HG03103 (cell line): ENCODE results near the gene SLC34A3.
"Not testable (repeated sequence)": the region's sequence is repeated elsewhere in the genome, so short reads cannot be mapped to it uniquely, and the experiment has no call there.

Source experiments
- ATAC-seq: cut with Tn5 transposase; IDR thresholded peaks from one replicate; pipeline ENCODE4 v1.9.1; 2021; ENCODE audit warnings: low read depth; ENCODE audit not compliant: unreplicated experiment

Gene SLC34A3

DNA sequence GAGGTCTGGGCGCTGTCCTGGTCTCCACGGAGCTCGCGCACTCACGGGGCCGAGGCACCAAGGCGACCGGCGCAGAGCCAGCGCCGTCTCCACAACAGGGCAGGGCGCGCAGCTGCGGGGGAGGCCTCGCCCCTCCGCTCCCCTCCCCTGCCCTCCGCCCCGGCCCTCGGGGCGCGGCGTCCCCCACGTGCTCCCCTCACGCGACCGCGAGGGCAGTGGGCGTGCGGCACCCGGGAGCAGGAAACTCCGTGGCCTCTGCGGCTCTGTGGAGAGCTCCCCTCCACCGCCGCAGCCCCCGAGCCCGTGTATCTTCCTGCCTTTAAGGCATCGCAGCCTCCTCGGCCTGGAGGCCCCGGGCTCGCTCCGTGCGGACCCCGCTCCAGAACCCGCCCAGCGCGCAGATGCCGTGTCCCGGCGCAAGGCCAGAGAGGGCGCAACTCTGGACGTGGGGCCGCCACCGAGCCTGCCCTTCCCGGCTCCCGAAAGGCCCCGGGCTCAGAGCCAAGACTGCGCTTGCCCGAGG, 9.7 kb downstream of the SLC34A3 start:
- peak; percentile 15 for ATAC-seq

DNA sequence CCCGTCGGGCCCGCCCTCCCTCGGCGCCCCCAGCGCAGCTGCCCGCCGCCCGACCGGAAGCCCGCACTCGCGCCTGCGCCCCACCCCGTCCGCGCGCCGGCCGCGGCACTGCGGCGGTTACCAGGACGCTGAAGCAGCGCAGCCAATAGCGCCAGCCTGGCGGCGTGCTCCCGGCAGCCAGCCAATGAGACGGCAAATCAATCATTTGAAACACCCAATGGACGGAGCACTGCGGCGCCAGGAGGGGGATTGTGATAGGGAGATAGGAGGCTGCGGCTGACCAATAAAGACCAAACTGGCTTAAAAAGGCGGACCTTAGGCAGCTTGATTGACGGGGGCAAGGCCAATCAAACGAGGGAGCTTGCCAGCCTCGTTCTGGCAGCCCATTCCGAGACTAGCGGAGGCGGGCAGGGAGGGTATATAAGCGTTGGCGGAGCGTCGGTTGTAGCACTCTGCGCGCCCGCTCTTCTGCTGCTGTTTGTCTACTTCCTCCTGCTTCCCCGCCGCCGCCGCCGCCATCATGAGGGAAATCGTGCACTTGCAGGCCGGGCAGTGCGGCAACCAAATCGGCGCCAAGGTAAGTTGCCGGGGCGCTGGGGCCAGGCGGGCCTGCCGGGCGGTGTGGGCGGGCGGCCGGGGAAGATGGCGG, 10.3 kb downstream of the SLC34A3 start, which contains the start of gene TUBB4B:
Gene TUBB4B (plus strand): TSS at position 447 of the 649 bp plus-strand sequence. CDS start 74 bp downstream, at position 521.
- ATAC-seq: peak; percentile 72

DNA sequence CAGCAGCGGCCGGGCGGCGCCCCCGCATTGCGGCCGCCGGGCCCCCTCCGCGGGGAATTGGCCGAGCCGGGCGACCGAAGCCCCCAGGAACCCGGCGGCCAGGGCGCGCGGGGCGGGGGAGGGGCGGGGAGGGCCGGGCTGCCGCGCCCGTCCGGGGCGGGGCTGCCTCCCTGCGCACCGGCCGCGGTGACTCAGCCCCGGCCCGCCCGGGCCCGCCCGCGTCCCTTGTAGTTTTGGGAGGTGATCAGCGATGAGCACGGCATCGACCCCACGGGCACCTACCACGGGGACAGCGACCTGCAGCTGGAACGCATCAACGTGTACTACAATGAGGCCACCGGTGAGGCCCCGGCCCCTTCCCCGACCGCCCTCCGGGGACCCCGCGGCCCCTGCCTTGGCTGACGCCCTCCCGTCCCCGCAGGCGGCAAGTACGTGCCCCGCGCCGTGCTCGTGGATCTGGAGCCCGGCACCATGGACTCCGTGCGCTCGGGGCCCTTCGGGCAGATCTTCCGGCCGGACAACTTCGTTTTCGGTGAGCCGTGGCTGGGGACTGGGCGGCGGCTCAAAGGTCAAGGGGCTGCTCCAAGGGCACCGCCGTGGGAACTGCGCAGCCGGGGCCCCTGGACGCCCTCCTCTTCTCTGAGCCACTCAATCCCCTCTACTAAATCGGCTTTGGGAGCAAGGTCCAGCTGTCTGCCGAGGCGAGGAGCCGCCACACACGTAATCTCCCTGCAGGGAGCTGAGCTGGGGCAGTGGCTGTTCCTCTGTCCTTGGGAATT, 11.0 kb downstream of the SLC34A3 start:
- ATAC-seq: no peak

DNA sequence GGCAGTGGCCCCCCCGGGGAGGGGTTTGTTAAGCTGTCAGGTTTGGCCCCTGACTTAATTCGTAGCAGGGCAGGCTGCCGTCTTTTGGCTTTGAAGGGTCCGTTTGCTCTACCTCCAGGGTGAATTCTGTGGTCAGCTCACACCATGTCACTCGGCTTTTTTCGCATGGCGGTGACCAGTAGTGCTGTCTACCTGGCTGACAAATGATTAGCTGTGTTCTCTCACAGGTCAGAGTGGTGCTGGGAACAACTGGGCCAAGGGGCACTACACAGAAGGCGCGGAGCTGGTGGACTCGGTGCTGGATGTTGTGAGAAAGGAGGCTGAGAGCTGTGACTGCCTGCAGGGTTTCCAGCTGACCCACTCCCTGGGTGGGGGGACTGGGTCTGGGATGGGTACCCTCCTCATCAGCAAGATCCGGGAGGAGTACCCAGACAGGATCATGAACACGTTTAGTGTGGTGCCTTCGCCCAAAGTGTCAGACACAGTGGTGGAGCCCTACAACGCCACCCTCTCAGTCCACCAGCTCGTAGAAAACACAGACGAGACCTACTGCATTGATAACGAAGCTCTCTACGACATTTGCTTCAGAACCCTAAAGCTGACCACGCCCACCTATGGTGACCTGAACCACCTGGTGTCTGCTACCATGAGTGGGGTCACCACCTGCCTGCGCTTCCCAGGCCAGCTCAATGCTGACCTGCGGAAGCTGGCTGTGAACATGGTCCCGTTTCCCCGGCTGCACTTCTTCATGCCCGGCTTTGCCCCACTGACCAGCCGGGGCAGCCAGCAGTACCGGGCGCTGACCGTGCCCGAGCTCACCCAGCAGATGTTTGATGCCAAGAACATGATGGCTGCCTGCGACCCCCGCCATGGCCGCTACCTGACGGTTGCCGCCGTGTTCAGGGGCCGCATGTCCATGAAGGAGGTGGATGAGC, 11.8 kb downstream of the SLC34A3 start:
- no peak for ATAC-seq

DNA sequence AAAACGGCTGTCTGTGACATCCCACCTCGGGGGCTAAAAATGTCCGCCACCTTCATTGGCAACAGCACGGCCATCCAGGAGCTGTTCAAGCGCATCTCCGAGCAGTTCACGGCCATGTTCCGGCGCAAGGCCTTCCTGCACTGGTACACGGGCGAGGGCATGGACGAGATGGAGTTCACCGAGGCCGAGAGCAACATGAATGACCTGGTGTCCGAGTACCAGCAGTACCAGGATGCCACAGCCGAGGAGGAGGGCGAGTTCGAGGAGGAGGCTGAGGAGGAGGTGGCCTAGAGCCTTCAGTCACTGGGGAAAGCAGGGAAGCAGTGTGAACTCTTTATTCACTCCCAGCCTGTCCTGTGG, 12.5 kb downstream of the SLC34A3 start:
- not testable (repeated sequence) for ATAC-seq

DNA sequence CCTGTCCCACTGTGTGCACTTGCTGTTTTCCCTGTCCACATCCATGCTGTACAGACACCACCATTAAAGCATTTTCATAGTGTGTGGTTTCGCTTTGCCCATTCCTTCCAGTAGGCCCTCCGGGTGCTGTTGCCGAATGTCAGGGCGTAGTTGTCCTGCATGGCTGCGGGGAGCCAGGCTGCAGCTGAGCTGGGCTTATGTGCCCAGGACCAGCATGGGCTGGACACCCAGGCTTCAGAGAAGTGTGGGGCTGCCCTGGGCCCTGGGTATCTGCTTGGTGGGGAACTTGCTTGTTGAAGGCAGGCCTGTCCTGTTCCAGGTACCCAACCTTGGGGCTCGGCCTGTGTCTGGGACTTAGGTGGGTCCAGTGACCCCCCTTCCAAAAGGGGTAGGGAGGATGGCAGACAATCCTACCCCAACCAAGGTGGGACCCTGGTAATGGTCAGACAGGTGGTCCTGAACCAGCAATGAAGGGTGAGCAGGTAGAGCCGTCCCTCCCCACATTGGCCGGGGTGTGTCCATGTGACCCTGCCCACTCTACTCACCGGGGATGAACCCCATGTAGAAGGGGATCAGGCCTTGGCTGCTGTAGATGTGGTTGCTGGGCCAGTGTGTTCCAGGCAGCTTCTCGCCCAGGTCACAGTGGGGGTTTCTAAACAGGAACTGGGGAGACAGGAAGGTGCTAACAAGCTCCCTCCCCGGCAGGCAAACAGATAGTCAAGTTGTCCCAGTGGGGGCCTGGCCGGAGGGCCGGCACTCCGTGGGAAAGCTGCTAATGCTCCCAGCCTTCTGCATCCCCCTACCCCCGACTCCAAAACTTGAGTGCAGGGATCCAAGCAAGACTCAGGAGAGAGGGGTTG, 13.2 kb downstream of the SLC34A3 start:
- no peak for ATAC-seq

DNA sequence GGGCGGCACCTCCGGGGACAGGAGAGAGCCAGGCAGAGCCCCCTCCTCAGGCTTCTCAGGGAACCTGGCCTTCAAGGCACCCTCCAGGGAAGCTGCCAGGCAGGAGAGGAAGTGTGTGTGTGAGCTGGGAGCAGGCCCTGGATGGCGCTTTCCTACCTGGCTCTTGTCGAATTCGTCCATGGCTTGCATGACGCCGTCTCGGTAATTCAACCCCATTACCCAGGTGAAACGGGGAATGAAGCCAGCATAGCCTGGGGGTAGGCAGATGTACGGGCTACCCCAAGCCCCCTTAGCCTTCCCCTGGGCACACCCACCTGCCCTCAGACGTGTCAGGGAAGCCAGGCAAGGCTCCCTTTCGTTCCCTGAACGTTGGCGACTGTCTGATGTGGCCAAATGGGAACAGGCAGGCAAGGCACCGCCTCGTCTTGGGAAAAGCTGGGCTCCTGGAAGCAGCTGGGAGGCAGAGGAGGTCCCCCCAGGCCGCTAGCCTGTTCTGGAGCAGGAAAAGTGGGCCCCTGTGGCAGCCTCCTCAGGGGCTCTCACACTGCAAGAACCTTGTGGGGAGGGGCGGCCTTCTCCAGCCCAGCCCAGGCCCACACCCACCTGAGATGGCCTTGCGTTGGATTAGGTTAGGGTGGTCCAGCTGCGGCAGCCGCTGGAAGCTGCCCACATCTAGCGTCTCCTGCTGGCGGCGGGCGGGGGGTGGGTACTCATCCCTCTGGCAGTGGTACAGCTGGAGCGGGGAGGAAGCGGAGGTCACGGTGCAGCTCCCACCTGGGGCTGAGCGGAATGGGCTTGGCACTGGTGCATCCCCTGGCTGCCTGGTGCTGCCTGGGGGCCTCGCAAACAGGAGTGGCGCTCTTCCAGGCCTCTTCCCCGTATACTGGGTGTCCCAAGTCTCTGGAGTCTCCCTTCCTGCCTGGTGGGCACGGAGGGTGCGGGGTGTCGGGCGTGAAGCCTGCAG, 14.1 kb downstream of the SLC34A3 start:
- ATAC-seq: no peak

DNA sequence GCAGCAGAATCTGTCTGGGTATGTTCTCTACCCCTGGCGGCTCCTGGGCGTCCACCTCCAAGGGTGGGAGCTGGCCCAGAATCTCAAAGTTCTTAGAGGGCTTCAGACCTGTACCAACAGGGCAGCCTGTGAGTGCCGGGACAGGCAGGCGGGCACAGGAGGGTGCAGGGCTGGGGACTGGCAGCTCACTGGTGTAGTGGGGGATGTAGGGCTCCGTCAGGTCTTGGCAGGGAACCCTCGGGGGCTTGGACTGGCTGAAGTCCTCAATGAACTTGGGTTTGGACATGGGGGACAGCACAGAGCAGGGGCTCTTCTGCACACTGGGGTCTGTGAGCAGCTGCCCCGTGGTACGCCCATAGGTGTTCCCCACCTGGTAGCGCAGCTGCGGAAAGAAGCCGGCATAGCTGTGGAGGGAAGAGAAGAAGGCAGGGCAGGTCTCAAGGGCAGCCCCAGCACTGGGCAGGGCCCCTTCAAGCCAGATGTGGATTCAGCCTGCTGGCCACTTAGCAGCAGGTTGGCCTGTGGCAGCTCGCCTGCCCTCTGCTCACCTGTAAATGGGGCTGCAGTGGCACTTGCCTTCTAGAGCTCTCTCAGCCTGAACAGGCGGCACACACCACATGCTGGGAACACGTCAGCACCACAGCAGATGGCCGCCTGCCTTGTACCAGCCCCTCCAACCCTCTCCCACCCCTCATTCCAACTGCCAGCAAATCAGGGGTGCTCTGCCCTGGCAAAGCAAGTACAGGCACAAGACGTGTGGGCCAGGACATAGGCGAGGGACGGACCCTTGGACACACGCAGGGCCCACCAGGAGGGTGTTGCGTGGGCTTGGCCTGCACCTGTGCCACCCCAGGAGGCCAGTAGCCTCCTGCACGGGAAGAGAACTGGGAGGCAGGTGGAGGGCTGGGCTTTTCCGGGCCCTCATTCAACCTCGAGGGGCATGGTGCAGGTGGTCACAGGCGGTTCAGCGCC, 15.0 kb downstream of the SLC34A3 start:
- ATAC-seq: no peak

DNA sequence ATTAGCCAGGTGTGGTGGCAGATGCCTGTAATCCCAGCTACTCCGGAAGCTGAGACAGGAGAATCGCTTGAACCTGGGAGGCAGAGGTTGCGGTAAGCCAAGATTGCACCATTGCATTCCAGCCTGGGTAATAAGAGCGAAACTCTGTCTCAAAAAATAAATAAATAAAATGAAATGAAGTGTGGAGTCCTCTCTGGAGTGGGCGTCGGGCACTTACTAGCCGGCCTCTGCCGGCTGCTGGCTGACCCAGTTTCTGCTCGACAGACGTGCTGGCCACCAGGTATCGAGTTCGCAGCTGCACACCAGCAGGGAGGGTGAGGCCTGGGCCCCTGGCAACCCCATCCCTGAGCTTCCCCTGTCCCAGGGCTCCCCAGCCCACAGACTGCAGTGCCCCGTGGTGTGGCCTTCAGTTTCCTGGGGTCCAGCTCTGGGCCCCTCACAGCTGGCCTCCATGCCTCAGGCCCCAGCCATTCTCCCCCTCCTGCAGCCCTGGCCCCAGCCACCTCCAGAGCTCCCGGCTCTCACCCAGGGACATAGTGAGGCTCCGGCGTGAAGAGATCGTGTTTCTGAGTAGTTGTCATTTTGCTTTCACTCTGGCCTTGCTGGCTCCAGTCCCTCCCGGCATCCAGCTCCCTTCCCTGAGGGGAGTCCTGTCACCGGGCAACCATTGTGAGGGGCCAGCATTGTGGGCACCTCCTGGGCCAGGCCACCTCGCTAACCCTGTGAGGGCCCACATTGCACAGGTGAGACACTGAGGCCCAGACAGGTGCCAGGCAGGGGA, 16.6 kb downstream of the SLC34A3 start:
- no peak for ATAC-seq

DNA sequence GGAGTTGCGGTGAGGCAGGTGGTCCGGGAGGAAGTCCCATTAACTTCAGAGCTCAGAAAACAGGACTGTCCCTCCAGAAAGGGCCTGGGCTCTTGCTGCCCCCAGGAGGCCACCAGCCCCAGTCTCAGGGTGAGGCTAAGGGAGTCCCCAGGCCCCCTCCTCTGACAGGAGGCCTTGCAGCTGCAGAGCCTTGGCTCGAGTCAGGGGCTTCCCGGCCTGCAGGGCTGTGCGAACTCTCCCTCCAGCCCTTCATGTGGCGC, 17.1 kb downstream of the SLC34A3 start:
- ATAC-seq: no peak

DNA sequence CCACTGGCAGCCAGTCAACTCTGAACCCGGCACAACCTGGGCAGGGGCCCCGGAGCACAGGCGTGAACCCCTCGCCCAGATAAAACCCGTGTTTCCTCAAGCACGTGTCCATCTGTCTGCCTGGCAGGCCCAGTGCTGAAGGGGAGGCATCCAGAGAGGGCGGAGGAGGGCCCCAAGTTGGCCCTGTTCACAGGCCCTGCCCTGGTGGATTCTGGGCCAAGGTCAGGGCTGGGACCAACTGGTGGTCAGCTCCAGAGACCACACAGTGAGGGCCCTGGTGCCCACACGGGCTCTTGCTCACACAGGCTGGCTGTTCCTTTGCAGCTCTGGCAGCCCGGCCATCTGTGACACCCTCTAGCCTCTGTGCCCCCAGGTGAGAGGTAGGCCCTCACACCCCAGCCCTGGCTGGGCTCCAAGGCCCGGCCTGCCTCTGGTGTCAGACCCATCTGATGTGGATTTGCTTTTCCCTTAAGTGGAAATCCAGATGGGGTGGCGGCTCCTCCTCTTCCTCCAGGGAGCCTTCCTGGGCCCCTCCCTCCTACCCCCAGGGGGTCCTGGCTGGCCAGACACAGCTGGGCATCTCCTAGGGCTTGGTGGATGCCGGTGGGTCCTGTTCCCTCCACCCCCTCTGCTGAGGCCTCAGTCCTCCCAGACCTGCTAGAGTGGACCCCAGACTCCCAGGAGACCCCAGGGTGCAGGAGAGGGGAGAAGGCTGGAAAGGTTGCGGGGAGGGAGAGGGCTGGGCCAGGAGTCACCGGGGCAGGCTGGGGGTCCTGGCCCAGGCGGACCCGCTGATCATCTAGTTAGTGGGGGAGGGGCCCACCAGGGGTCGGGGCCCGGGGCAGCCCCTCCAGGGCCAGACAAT, 19.9 kb downstream of the SLC34A3 start:
- ATAC-seq: no peak

DNA sequence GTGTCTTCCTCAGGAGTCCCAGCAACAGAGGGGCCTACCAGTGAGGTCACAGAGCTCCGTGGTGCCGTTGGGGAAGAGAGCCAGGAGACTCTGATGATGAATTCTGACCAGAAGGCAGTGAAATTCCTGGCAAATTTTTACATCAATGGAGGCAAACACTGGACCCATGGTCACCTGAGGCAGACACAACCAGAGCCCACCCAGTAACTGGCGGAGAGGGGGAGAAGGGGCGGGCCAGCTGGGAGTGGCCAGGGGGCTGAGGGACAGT, 20.4 kb downstream of the SLC34A3 start, which contains the start of gene STPG3:
Gene STPG3 (plus strand): TSS at position 93 of the 268 bp plus-strand sequence. CDS start 1 bp downstream, at position 94.
- ATAC-seq: no peak

DNA sequence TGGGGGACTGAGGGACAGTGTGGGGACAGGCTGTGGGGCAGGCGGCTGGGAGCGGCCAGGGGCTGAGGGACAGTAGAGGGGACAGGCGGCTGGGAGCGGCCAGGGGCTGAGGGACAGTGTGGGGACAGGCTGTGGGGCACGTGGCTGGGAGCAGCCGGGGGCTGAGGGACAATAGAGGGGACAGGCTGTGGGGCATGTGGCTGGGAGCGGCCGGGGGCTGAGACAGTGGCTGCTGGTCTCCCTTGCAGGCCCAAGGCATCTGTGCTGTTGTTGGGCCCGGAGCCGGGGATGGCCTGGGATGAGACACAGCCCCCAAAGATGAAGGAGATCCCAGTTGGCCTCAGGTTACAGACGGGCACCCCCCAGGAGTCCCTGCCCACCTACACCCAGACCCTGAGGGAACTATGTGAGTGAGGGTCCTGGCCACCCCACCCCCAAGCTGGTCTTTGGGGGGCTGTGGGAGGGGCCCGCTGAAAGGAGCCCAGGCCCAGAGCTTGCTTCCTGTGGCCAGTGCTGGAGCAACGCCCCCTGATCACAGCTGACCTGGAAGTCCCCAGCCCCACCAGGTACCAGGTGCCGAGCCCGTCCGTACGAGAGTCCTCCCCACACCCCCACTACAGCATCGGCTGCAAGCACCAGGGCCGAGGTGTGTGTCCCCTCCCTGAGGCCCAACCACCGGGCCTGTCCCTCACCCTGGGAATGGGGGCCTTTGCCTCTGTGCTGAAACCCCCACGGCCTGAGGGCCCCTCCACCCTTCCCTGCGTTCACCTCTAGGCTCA, 21.0 kb downstream of the SLC34A3 start:
- no peak for ATAC-seq

DNA sequence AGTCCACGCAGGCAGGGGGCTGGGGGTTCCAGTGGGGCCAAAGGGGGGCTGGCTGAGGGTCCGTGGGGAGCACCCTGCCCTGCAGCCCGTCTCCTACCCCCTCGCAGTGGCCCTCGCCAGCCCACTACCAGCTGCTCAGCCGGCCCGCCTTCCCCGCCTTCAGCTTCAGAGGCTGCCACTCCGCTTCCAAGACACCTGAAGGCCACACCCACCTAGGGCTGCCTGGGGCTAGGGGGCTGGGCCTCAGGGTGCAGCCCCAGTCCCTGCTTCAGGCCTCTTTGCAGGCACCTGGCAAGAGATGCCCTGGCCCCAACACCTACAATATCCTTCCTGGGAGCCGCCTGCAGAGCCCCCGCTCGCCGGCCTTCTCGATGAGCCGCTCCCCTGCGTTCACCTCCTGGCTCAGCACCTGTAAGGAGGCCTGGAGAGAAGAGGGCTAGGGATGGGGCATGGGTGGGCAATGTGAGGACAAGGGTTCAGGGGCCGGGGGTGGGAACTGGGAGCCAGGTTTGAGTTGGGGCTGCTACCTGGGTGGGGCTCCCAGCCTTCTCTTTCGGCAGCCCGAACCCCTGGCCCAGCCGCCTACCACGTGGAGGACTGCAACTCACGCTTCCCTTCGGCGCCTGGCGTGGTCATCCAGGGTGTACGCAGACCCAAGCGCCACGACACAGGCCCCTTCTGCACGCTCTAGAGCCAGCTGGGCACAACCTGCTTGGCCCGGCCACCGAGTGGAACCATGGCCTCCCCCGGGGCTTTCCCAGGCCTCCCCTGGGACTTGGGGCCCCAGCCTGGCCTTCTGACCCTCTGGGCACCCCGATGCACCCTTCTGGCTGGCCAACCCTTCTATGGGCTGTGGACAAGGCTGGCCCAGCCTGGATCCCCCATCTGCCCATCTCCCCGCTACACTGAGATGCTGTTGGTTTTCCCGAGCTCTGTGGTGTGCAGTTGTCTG, 22.1 kb downstream of the SLC34A3 start:
- ATAC-seq: no peak
